NCI-H1048 (cell line): ENCODE measurements around the gene SH3YL1.

Experiments
- DNase-seq: peaks from one replicate; lab custom pipeline; 2025; lab: John Stamatoyannopoulos, UW

SH3YL1 gene

GRCh38 chr2:223451-223850 lies 40.4 kb downstream of the SH3YL1 start:
- no peak for DNase-seq

GRCh38 chr2:216068-216467 lies 47.8 kb downstream of the SH3YL1 start:
- DNase-seq: no peak

GRCh38 chr2:213932-214693 lies 49.7 kb downstream of the SH3YL1 start:
- DNase-seq: no peak

- no peak for DNase-seq
Measured at GRCh38 chr2:211486-212184, 52.2 kb downstream of the SH3YL1 start.

GRCh38 chr2:210660-211059 lies 53.2 kb downstream of the SH3YL1 start:
- DNase-seq: no peak

- DNase-seq: no peak
Measured at GRCh38 chr2:209470-209869, 54.4 kb downstream of the SH3YL1 start.

- no peak for DNase-seq
Measured at GRCh38 chr2:208335-208734, 55.5 kb downstream of the SH3YL1 start.

GRCh38 chr2:203984-204383 lies 59.8 kb downstream of the SH3YL1 start:
- no peak for DNase-seq

GRCh38 chr2:203401-203800 lies 60.4 kb downstream of the SH3YL1 start:
- no peak for DNase-seq

GRCh38 chr2:202945-203344 lies 60.9 kb downstream of the SH3YL1 start:
- DNase-seq: no peak

GRCh38 chr2:201648-202433 lies 62.0 kb downstream of the SH3YL1 start:
- DNase-seq: no peak

GRCh38 chr2:199041-199966 lies 64.5 kb downstream of the SH3YL1 start:
- no peak for DNase-seq

- no peak for DNase-seq
Measured at GRCh38 chr2:196406-196805, 67.4 kb downstream of the SH3YL1 start.

- DNase-seq: no peak
Measured at GRCh38 chr2:195932-196331, 67.9 kb downstream of the SH3YL1 start.

GRCh38 chr2:193141-193671 lies 70.6 kb downstream of the SH3YL1 start:
- DNase-seq: no peak

GRCh38 chr2:191311-192190 lies 72.3 kb downstream of the SH3YL1 start:
- no peak for DNase-seq

GRCh38 chr2:187825-188224 lies 76.0 kb downstream of the SH3YL1 start:
- DNase-seq: no peak

- DNase-seq: no peak
Measured at GRCh38 chr2:185221-185620, 78.6 kb downstream of the SH3YL1 start.

GRCh38 chr2:184695-185094 lies 79.1 kb downstream of the SH3YL1 start:
- no peak for DNase-seq

GRCh38 chr2:182509-183122 lies 81.2 kb downstream of the SH3YL1 start:
- DNase-seq: no peak
